Sigmoid colon (tissue), 7 donors: ENCODE data around the gene TENT5C. TPM values are rescaled to one million over a fixed set of nuclear protein-coding genes. Genes with fewer than 3 reads are reported as not detected.

ENCODE experiments used
- DNase-seq: peaks from one replicate; pipeline ENCODE4 v3.0.0-alpha.2; 2019
- H3K27ac ChIP-seq, 4 donors: fragments of 200-600 bp; sonication (generic); one replicate each; pipeline ENCODE4 v1.5.1; 2016 to 2019; ENCODE audit warnings: mild to moderate bottlenecking in 1 of 4
- H3K27me3 ChIP-seq, 3 donors: fragments of 200-600 bp; sonication (generic); one replicate each; pipeline ENCODE4 v1.5.1; 2019; ENCODE audit warnings: mild to moderate bottlenecking in 1 of 3
- H3K36me3 ChIP-seq, 4 donors: fragments of 200-600 bp; sonication (generic); one replicate each; pipeline ENCODE4 v1.5.1; 2016 to 2019
- H3K4me1 ChIP-seq, 4 donors: fragments of 200-600 bp; sonication (generic); one replicate each; pipeline ENCODE4 v1.5.1; 2017 to 2019
- H3K4me3 ChIP-seq, 4 donors: fragments of 200-600 bp; sonication (generic); one replicate each; pipeline ENCODE4 v1.5.1; 2017 to 2019; ENCODE audit warnings: mild to moderate bottlenecking in 2 of 4, moderate library complexity in 1 of 4
- H3K9me3 ChIP-seq, 4 donors: fragments of 200-600 bp in 3 of 4; sonication (generic) in 3 of 4; one replicate each; pipeline versions ENCODE4 v1.5.1 to v1.6.1; 2013 to 2019
- CTCF ChIP-seq, 4 experiments: fragments of 450-650 bp in 3 of 4; fragments of 200-600 bp in 1 of 4; IDR thresholded peaks; one replicate each; pipeline ENCODE4 v1.5.1; 2016 to 2019; ENCODE audit warnings: antibody characterized with exemption in 4 of 4, mild to moderate bottlenecking in 3 of 4, moderate library complexity in 2 of 4
- EP300 ChIP-seq, 4 donors: sonication (generic); formaldehyde crosslinking; IDR thresholded peaks; one replicate each; pipeline ENCODE4 v1.6.1; 2017; ENCODE audit warnings: antibody characterized with exemption in 4 of 4
- POLR2A ChIP-seq, 2 donors: fragments of 450-650 bp; IDR thresholded peaks; one replicate each; pipeline ENCODE4 v1.6.1; 2016; ENCODE audit warnings: antibody characterized with exemption in 2 of 2, mild to moderate bottlenecking in 2 of 2, moderate library complexity in 2 of 2
- POLR2AphosphoS5 ChIP-seq, 4 donors: sonication (generic); formaldehyde crosslinking; IDR thresholded peaks; one replicate each; pipeline ENCODE4 v1.6.1; 2017; ENCODE audit warnings: antibody characterized with exemption in 4 of 4
- WGBS, 2 donors: extraction: QIAGEN DNeasy Blood & Tissue Kit; methylation state at CpG; one replicate each; pipeline ENCODE4 v1.1.7; 2013; 5-methylcytosine and 5-hydroxymethylcytosine counted together
- intact Hi-C: fragments of 100-400 bp; cut with DNase I; formaldehyde crosslinking; loops from one replicate; pipeline ENCODE4 v1.15.1; 2023
- polyA plus RNA-seq, 3 donors: library from polyadenylated mRNA; stranded (reverse); fragments of 200-250 nt; gene quantifications; one replicate each; pipeline ENCODE4 v1.2.3, GENCODE V29; 2013
- total RNA-seq, 4 donors: library from RNA; depleted of rRNA; stranded (reverse); fragments of >200 nt; gene quantifications; one replicate each; pipeline ENCODE4 v1.1.0, GENCODE V29; 2016
- donor health status: healthy with polysubstance abuse.
- donor health status: Bipolar disorder and iron deficiency.
- donor health status: healthy.

The TENT5C gene
- total and polyA plus RNA-seq, 7 donors: 2.8 to 10.3 (median 5.6) TPM

GRCh38 chr1:117599286-117600221 lies 6.3 kb upstream of the TENT5C start:
- intact Hi-C loops: loop anchor here (5.0 to 10.0 kb wide), 4 partner anchors 225 to 475 kb away; partner anchors contain the start of genes MAN1A2 and TRIM45
- TF ChIP-seq POLR2A (IDR thresholded peaks at IDR 0.05): no peak
- TF ChIP-seq POLR2AphosphoS5 (IDR thresholded peaks at IDR 0.05): no peak
- TF ChIP-seq EP300 (IDR thresholded peaks at IDR 0.05): no peak
- TF ChIP-seq CTCF (IDR thresholded peaks at IDR 0.05): no peak
- Histone ChIP-seq H3K36me3 (no peaks in the 10 kb centered on the region), H3K4me1 (no peaks in the 10 kb centered on the region), H3K4me3 (no peak overlapping the region), H3K27me3 (no peaks in the 10 kb centered on the region), H3K27ac (no peak overlapping the region), H3K9me3 (no peaks in the 10 kb centered on the region)
- 75 to 87% methylated on average over 16 of the region's 16 CpGs for WGBS, 2 donors
- DNase-seq: no peak

GRCh38 chr1:117600325-117600943 lies 5.4 kb upstream of the TENT5C start:
- no peak for DNase-seq
- H3K4me3 ChIP-seq: no peak overlapping the region
- no peaks in the 10 kb centered on the region for H3K36me3 ChIP-seq
- H3K27me3 ChIP-seq: no peaks in the 10 kb centered on the region
- no peaks in the 10 kb centered on the region for H3K9me3 ChIP-seq
- peaks cover 0 to 7% (median 0%) of the 10 kb centered on the region in 4 donors for H3K4me1 ChIP-seq
- intact Hi-C loops: loop anchor here (5.0 to 10.0 kb wide), 4 partner anchors 224 to 476 kb away; partner anchors contain the start of genes MAN1A2 and TRIM45
- H3K27ac ChIP-seq: no peak overlapping the region
- WGBS, 2 donors: 93 to 95% methylated on average over 7 of the region's 7 CpGs
- TF ChIP-seq POLR2A (IDR thresholded peaks at IDR 0.05) (no peak), CTCF (IDR thresholded peaks at IDR 0.05) (no peak), POLR2AphosphoS5 (IDR thresholded peaks at IDR 0.05) (no peak), EP300 (IDR thresholded peaks at IDR 0.05) (no peak)

- H3K27ac ChIP-seq: no peak overlapping the region
These were observed 4.9 kb upstream of the TENT5C start for GRCh38 chr1:117600966-117601365.

GRCh38 chr1:117602862-117603261 lies 3.0 kb upstream of the TENT5C start:
- 86 to 90% methylated on average over 4 of the region's 4 CpGs for WGBS, 2 donors

More at GRCh38 chr1:117600966-117601365, 4.9 kb upstream of the TENT5C start:
- DNase-seq: no peak
- TF ChIP-seq POLR2A (IDR thresholded peaks at IDR 0.05): no peak
- no peak for TF ChIP-seq CTCF (IDR thresholded peaks at IDR 0.05)
- no peak for TF ChIP-seq EP300 (IDR thresholded peaks at IDR 0.05)
- intact Hi-C loops: loop anchor here (5.0 to 10.0 kb wide), 4 partner anchors 224 to 476 kb away; partner anchors contain the start of genes MAN1A2 and TRIM45
- Histone ChIP-seq H3K4me1 (peaks cover 0 to 7% (median 0%) of the 10 kb centered on the region in 4 donors), H3K9me3 (no peaks in the 10 kb centered on the region), H3K4me3 (no peak overlapping the region), H3K36me3 (no peaks in the 10 kb centered on the region), H3K27me3 (no peaks in the 10 kb centered on the region)
- 92 to 97% methylated on average over 4 of the region's 4 CpGs for WGBS, 2 donors

More at GRCh38 chr1:117602862-117603261, 3.0 kb upstream of the TENT5C start:
- Histone ChIP-seq H3K27me3 (no peaks in the 10 kb centered on the region), H3K27ac (no peak overlapping the region), H3K36me3 (no peaks in the 10 kb centered on the region), H3K4me1 (peaks cover 0 to 16% (median 11%) of the 10 kb centered on the region in 4 donors), H3K9me3 (no peaks in the 10 kb centered on the region), H3K4me3 (no peak overlapping the region)
- no peak for DNase-seq
- intact Hi-C loops: loop anchor here (5.0 to 10.0 kb wide), 4 partner anchors 222 to 478 kb away; partner anchors contain the start of genes MAN1A2 and TRIM45
- TF ChIP-seq POLR2A (IDR thresholded peaks at IDR 0.05) (no peak), EP300 (IDR thresholded peaks at IDR 0.05) (no peak), POLR2AphosphoS5 (IDR thresholded peaks at IDR 0.05) (no peak), CTCF (IDR thresholded peaks at IDR 0.05) (no peak)
